DMS153 treated with DMSO at 0.1 percent for 48 hours (cell line): ENCODE results near the gene GLOD4.
"Not testable (repeated sequence)": the region's sequence is repeated elsewhere in the genome, so short reads cannot be mapped to it uniquely, and the experiment has no call there.

Experiments used
- DNase-seq: peaks from one replicate; lab custom pipeline; 2025; ENCODE audit not compliant: unreplicated experiment; lab: John Stamatoyannopoulos, UW

The GLOD4 gene

DNA sequence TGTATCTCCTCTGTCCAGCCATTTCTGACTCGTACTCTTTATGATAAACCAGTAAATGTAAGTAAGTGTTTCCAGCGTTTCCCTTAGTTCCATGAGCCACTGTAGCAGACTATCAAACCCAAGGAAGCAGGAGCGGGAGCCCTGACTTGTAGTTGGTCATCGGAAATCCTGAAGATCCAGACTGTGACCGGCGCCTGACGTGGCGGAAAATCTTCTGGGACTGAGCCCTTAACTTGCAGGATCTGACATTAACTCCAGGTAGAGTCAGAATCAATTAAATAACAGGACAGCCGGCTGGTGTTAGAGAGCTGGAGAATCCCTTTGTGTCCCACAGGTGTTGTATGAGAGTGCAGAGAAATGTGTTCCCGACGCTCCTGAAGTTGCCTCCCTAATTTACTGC lies 4.0 kb downstream of the GLOD4 start:
- DNase-seq: no peak

DNA sequence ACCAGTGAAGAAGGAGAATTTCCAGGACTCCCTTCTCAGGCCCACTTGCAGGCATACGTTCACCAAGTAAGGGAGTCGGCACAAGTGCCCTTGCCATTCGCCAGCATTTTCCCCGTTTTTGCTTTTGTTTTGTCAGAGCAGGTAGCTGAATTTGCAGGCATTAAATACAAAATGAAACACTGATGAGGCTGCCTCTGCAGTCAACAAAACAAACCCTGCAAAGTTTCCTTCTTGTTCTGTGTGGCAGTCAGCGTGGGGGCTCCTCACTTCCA lies 7.8 kb downstream of the GLOD4 start:
- no peak for DNase-seq

DNA sequence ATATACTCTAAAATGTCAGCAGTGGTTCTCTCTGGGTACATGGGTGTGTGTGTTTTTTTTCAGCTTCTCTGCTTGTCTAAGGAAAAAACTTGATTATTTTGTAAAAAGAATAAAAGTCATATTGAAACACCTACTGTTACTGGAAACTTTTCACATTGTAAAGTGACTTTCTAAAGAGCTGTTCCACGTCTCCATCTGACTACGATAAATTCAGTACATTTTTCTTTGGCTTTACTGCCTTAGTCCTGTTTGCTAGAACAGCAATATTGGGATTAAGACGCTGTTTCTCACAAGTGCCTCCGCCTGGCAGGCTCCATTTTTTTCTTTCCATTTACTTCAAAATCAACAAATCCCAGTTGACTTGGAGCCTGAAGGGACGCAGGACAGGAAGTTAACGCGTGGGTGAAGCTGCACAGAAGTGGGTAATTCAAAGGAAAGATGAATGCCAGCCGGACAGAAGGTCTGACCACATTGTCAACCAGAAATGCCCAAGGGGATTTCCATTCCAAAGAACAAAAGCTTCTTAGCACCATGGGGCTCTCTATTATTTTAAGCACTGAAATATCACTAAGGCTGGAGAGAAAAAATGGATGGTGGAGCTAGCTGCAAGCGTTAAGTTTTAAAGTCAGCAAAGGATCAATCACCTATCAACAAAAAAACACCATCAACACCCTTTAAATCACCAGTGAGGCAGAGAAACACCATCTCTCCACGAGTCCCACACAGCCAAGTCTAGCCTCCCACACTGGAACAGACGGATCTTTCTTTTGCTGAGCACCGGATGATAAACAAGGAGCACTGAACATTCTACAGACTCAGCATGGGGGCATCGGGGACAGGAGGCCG lies 8.4 kb downstream of the GLOD4 start:
- DNase-seq: no peak

DNA sequence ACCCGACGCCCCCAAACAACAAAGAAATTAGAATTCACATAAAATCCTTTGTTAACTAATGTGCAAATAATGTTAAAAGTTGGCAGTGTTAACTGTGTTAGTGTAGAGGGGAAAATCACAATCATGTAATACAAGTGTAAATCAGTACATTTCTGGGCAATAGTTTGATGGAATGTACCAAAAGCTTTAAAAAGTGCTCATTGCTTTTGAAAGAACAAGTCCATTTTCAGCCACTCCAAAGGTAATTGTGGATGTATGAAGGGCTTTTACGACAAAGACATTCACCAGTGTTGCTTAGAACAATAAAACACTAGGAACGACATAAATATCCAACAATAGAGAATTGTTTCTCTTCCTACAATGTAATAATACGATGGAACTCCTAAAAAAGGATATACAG lies 9.1 kb downstream of the GLOD4 start:
- DNase-seq: no peak

DNA sequence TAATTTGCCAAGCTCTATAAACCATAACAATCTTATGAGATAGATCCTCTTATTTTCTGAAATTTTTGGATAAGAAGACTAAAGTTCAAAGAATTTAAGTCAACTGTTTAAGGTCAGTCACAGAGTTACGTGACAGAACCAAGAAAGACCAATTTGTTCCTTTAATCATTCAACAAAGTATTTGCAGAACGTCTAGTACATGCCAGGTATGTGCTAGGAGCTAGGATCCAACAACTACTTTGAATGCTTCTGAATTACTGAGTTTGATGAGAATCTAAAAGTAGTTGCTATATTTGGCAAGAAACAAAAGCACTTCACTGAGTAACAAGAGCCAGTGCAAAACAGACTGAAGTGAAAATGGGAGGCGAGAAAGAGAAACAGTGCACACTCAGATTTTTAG lies 15.0 kb downstream of the GLOD4 start:
- no peak for DNase-seq

DNA sequence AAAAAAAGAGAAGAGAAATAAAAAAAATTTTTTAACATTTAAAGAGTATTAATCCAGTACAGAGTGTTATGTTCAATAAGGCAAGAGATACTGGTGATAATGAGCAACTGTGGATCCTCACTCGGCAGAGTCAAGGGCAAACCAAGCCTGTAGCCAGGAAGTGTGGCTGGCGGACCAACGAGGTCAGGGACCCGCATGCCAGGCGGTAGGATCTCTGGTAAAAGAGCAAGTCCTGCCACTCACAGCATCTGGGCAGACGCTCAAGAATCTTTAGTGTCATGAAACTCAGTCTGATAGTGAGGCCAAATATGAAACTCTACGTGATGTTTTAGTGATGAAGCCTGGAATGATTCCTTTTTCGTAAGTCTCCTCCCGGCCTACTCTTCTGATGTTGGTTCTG lies 21.7 kb downstream of the GLOD4 start:
- no peak for DNase-seq

DNA sequence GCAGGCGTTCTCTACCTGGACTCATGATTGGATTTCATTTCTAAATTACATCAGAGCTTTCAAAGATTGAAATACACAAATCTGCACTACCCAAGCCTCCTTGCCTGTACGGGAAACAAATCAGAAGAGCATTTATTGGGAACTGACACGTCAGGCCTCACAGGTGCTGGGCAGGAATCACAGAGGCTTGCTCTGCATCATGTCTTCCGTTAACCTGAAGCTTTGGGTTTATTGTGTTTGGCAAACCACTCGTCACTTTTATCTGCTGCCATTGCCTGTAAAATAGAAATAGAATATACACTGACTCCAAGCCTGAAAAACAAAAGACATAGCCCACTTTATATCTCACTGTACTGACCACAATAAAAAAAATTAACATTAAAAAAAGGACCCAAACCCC lies 22.1 kb downstream of the GLOD4 start:
- DNase-seq: no peak

DNA sequence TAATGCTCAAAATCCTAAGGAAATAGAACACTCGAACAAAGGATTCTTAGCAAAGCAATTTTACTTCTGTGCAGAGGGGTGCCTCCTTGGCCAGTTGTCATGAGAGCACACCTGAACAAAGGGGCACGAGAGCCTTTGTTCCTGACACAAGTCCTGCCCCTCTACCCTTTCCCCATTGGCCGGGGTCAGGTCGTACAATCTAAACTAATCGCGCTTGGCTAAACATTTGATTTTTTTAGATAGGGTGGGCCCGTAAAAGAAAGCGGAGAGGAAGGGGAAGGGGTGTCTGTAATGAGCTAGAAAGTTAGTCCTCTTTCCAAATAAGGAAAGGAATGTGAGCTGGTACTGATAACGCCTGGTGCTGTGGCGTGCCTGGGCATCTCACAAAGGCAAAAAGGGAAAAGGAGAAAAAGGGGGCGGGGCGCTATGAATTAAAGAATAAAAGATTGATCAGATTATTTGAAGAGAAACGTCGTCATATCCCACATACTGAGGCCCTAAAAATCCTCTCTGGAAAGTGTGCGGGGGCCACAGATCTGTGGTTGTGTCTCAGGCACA lies 26.0 kb downstream of the GLOD4 start:
- DNase-seq: not testable (repeated sequence)

DNA sequence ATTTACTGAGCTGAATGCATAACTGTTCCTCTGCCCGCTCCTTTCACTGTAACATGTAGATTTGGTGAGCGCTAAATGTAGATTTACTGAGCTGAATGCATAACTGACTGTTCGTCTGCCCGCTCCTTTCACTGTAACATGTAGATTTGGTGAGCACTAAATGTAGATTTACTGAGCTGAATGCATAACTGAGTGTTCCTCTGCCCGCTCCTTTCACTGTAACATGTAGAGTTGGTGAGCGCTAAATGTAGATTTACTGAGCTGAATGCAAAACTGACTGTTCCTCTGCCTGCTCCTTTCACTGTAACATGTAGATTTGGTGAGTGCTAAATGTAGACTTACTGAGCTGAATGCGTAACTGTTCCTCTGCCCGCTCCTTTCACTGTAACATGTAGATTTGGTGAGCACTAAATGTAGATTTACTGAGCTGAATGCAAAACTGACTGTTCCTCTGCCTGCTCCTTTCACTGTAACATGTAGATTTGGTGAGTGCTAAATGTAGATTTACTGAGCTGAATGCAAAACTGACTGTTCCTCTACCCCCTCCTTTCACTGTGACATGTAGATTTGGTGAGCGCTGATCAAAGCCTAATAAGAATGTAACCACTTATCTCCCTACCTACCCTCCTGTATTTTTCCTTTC lies 26.6 kb downstream of the GLOD4 start:
- DNase-seq: not testable (repeated sequence)

DNA sequence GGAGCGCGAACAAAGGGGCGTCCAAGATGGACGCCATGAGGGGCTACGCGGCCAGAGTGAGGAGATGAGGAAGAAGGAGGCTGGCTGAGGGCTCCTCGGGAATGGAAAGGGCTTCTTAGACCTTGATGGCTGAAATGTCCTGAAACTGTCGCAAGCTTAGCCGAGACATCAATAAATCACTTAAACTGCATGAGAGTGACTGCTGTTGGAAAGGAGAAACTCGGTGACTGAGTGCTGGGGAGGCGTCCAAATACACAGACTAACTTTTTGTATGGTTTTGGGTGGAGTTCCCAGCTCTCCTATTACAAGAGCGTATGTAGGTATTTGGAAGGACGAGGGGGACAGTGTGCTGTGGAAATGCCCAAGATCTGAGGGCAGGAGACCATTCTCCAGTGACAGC lies 28.7 kb downstream of the GLOD4 start:
- no peak for DNase-seq

DNA sequence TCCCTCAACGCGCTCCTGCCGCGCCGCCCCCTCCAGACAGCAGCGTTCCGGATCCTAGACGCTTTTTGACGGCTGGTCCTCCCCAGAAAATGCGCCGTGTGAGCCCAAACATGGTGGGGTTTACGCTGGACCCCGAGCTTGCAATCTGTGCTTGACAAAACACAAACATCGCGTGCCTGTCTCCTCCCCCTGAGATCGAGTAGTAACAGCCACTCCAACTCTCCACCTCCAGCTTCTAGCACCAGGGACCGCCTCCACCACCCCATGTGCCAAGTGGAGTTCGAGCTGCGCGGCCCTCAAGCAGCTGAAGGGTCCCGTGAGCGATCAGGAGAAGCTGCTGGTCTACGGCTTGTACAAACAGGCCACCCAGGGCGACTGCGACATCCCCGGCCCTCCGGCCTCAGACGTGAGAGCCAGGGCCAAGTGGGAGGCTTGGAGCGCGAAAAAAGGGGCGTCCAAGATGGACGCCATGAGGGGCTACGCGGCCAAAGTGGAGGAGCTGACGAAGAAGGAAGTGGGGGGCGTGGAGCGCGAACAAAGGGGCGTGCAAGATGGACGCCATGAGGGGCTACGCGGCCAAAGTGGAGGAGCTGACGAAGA lies 29.4 kb downstream of the GLOD4 start:
- no peak for DNase-seq

DNA sequence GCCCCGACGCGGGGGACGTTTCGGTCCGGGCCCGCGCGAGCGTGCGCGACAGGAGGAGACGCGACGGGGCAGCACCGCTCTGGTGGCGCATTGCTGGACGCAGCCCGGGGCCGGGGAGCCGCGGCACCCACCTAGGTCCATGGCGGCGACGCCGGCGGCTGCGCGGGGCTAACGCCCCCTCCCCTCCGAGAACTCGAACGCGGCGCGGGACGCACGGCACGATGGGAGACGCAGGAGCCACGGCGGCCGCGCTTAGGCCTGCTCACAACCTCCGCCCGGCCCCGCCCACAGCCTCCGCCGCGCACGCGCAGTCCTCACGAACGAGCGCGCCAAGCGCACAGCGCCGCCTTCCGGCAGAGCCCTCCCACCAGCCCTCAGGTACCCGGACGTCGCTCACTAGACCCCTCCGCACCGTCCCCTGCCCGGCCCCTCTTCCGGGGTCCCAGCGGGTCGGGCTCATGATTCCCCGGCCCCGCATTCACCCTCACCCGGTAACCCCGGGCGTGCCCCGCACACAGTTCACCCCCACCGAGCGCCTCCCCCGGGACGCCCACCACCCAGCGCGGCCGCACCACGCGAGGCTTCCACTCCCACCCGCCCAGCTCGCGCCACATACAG lies 30.0 kb downstream of the GLOD4 start, which contains the start of gene GEMIN4:
Gene GEMIN4 (minus strand): TSS at position 263 of the 618 bp plus-strand sequence. CDS start 122 bp downstream, at position 141.
- peak; percentile 12 for DNase-seq

DNA sequence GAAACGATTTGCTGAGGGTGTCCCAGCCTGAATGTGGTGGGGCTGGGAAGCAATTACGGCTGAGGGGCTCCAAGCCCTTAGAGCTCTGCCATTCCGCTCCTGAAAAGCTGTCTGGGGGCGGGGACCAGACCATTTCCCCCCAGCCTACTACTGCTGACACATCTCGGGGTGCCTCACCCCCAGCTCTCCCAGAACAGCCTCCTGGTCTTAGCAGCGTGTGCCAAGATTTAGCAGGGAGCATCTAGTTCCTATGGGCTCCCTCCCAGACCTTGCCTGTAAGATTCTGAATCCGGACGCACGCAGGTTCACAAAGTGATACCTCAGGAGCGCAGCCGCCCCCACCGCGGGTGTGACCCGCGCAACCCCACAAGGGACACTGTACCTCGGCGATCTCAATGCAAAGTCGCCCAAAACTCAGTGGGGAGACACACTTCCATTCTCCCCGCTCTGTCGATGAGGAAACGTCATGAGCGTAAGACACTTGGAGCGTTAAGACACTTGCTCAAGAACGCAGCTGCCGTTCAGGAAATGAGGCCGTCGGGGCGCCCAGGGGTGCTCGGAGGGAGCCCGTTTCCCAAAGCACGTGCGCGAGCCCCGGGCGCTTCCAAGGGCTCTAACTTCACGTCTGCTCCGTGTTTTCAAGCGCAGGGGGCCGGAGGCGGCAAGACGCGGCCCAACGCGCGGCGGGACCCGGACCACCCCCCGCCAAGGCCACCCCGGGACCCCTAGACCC lies 30.6 kb downstream of the GLOD4 start:
- DNase-seq: no peak

DNA sequence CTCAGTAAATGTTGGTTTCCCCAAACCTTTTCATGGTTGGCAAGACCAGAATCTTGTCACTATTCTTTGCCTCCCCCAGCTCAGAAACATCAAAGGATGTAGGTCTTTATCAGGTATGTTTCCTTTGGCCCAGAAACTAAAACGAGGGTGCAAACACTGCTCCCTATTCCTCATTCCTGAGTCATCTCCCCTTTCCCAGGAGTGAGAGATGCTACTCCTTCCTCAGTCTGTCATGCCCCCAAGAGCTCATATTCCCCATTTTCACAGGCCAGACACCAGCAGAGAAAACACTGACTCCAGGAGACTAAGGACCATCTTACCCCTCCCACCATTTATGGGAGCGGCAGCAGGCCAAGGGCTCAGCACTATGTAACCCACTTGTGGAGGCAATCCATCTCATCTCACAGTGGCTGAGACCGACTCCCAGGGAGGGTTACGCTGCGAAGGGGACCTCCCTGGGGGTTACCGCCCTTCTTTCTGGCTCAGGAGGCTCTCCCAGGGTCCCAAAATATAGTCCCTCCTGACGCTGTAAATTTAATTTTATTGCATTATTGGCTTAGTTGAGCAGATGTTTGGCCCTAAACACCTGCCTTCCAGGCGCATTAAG lies 31.5 kb downstream of the GLOD4 start:
- no peak for DNase-seq

DNA sequence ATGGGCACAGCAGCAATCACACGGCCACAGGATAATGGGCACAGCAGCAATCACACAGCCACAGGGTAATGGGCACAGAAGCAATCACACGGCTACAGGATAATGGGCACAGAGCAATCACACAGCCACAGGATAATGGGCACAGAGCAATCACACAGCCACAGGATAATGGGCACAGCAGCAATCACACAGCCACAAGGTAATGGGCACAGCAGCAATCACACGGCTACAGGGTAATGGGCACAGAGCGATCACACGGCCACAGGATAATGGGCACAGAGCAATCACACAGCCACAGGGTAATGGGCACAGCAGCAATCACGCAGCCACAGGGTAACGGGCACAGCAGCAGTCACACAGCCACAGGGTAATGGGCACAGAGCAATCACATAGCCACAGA lies 32.7 kb downstream of the GLOD4 start:
- DNase-seq: not testable (repeated sequence)

DNA sequence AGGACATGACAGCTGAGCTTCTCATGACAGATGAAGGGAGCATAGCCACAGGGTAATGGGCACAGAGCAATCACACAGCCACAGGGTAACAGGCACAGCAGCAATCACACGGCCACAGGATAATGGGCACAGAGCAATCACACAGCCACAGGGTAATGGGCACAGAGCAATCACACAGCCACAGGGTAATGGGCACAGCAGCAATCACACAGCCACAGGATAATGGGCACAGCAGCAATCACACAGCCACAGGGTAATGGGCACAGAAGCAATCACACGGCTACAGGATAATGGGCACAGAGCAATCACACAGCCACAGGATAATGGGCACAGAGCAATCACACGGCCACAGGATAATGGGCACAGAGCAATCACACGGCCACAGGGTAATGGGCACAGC lies 33.5 kb downstream of the GLOD4 start:
- not testable (repeated sequence) for DNase-seq

DNA sequence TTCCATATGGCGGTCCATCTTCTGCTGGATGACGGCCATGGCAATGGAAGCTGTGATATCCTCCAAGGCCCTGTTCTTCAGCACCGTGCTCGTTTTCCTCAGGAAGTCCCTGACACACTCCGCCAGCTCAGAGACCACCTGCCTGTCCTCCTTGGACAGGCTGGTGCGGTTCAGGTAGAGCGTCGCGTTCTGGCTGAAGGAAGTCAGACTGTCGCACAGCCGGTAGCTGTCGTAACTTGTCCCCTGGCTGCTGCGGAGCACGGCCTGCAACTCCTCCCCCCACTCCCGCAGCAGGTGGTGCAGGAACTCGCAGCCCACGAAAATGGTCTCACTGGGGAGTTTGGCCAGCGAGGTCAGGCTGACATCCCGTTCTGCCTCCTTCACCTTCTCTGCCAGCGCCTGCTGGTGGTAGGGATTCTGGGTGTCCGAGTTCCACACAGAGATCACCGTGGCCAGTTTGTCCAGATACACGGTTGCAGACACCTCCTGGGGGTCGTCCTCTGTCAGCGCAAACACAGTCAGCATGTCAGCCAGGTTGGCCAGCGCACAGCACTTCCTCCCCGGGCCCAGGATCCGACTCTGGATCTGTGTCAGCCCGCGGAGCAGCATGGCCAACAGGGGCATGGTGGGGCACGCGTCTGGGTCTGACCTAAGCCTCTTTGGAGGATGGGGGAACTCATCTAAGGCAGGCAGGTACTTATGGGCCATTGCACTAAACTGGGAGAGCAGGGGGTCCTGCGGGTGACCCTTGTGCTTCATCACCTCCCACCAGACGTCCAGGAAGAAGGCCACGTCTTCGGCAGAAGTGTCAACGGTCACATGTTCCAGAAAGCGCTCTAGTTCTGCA lies 35.1 kb downstream of the GLOD4 start:
- no peak for DNase-seq

DNA sequence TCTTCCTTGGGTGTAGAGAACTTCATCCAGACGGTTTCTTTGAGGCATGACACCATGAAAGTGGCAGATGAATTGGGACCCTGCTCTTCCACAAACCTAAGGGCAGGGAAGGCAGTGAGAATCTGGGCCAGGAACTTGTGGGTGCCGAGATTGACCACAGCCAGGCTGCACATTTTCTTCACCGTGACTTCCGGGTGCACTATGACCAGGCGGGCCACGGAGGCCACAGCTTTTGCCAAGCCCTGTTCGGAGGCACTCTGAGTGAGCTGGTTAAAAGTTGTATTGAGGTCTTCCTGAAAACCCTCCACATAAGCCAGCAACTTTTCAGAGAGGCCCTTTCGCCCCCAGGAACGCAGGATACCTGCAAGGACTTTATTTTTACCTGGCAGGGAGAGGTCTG lies 35.9 kb downstream of the GLOD4 start:
- DNase-seq: no peak

DNA sequence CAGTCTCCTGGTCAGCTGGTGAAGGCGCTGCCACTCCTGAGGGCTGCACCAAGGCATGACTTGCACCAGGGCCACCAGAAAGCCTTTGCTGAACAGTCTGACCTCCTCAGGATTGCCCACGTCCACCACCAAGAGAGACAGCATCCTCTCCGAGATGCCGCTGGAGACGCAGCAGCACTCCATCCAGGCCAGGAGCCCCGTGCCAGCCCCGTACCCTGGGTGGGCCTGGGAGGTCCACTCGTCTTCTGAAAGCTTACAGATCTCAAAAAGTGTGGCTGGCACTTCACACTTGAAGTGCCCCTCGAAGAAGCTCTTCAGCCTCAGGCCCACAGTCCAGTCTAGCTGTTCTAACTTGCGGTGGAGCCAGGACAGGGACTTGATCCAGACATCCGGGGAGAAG lies 36.7 kb downstream of the GLOD4 start:
- DNase-seq: no peak

DNA sequence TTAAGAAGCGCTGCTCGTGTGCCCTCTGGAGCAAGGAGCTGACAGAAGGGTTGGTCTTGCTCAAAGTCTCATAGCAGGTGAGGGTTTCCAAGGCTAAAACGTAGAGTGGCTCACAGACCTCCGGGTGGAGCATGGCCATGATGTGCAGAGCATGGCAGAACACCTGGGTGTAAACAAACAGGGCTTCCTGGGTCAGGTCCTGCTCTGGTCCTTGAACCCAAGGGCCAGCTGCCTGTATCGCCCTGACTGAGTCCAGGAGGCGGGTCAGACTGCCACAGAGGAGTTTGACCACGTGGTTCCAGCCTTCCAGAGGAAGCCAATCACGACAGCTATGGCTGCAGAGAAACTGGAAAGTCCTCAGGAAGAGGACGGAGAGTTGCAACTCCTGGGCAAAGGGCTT lies 37.1 kb downstream of the GLOD4 start:
- DNase-seq: no peak
